Mononuclear cell (primary cell): ENCODE measurements around the gene ACBD6. TPM values are rescaled to one million over a fixed set of nuclear protein-coding genes. Genes with fewer than 3 reads are reported as not detected.

Experiments
- H3K27me3 ChIP-seq: 2 replicates; pipeline ENCODE4 v1.6.0; 2011; ENCODE audit warnings: low read length, control low read depth; ENCODE audit not compliant: insufficient read depth
- H3K4me1 ChIP-seq: 2 replicates; pipeline ENCODE4 v1.5.1; 2011; ENCODE audit warnings: mild to moderate bottlenecking, low read length, control low read depth; ENCODE audit not compliant: insufficient read depth
- H3K4me3 ChIP-seq: 2 replicates; pipeline ENCODE4 v1.5.1; 2011; ENCODE audit warnings: mild to moderate bottlenecking, low read length, moderate library complexity
- H3K9me3 ChIP-seq: 2 replicates; pipeline ENCODE4 v1.5.1; 2011; ENCODE audit warnings: low read depth, mild to moderate bottlenecking, control low read depth, low read length
- total RNA-seq: library from RNA; depleted of rRNA; stranded (reverse); fragments of >200 nt; gene quantifications from one replicate; pipeline ENCODE4 v1.2.3, GENCODE V29; 2012

Gene ACBD6
- total RNA-seq, 1 donor = 30.0 TPM

DNA sequence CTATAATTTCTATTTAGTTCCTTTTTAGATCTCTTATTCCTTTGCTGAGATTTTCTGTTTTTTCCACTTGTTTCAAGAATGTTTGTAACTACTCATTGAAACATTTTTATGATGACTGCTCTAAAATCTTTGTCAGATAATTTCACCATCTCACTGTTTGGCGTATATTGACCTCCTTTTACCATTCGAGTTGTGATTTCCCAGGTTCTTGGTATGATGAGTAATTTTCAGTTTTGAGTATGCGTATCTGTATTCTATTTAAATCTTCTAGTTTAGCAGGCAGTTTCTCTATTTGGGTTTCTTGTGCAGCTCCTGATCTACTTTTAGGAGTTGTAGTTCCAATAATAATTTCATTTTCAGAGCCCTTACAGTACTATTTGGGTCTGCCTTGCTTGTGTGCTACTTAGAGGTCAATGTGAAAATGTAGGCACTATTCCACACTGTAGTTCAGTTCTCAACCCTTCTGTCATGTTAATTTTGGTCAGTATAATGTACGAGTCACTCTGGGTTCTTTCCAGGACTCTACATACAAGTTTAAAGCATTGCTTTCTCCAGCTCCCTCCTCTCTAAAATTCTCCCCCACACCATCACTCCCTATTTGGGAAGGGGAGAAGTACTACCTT, 115.5 kb downstream of the ACBD6 start:
- H3K27me3 ChIP-seq = no peaks in the 10 kb centered on the region
- peaks cover 4% of the 10 kb centered on the region for H3K4me1 ChIP-seq

DNA sequence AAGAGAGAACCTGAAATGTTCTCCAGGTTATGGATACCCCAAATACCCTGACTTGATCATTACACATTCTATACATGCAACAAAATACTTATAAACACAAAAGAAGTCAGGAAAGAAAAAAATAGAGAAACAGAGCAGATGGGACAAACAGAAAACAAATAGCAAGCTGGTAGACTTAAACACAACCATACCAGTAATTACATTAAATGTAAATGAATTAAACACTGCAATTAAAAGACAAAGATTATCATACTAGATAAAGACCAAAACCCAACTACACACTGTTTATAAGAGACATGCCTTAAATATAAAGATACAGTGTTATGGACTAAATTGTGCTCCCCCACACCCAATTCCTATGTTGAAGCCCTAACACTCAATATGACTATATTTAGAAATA, 117.2 kb downstream of the ACBD6 start:
- Histone ChIP-seq H3K4me3 (no peak overlapping the region), H3K4me1 (no peaks in the 10 kb centered on the region), H3K27me3 (no peaks in the 10 kb centered on the region), H3K9me3 (peaks cover 25% of the 10 kb centered on the region)

More for the DNA sequence above, 115.5 kb downstream of the ACBD6 start:
- Histone ChIP-seq H3K9me3 (peaks cover 19% of the 10 kb centered on the region), H3K4me3 (no peak overlapping the region)

DNA sequence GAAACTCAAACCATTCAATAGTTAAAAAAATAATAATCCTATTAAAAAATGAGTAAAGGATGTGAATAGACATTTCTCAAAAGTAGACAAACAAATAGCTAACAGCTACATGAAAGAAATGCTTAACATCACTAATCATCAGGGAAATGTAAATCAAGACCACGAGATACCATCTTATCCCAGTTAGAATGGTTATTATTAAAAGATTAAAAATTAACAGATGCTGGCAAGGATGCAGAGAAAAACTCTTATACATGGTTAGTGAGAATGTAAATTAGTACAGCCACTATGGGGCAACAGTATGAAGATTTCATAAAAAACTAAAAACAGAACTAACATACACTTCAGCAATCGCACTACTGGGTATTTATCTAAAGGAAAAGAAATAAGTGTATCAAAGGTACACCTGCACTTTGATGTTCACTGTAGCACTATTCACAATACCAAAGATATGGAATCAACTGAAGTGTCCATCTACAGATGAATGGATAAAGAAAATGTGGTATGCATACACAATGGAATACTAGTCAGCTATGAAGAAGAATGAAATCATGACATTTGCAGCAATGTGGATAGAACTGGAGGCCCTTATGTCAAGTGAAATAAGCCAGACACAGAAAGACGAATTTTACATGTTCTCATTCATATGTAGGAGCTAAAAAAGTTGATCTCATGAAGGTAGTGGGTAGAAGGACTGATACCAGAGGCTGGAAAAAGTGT, 117.9 kb downstream of the ACBD6 start:
- no peaks in the 10 kb centered on the region for H3K27me3 ChIP-seq
- H3K4me3 ChIP-seq = no peak overlapping the region
- H3K9me3 ChIP-seq = peaks cover 32% of the 10 kb centered on the region
- no peaks in the 10 kb centered on the region for H3K4me1 ChIP-seq

DNA sequence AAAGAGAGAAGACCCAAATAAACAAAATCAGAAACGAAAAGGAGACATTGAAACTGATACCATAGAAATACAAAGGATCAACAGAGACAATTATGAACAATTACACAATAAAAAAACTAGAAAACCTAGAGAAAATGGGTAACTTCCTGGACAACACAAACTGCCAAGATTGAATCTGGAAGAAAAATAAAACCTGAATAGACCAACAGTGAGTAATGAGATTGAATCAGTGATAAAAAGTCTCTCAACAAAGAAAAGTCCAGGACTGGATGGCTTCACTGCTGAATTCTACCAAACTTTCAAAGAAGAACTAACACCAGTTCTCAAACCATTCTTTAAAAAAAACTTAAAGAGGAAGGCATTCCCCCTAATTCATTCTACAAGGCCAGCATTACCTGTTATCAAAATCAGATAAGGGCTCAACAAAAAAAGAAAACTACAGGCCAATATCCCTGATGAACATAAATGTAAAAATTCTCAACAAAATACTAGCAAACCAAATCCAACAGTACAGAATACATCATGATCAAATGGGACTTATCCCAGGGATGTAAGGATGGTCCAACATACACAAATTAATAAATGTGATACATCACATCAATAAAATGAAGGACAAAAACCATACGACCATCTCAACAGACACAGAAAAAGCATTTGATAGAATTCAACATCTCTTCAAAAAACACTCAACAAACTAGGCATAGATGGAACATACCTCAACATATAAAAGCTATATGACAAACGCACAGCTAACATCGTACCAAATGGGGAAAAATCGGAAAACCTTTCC, 119.9 kb downstream of the ACBD6 start:
- Histone ChIP-seq H3K27me3 (no peaks in the 10 kb centered on the region), H3K4me1 (no peaks in the 10 kb centered on the region), H3K9me3 (peaks cover 38% of the 10 kb centered on the region), H3K4me3 (no peak overlapping the region)

DNA sequence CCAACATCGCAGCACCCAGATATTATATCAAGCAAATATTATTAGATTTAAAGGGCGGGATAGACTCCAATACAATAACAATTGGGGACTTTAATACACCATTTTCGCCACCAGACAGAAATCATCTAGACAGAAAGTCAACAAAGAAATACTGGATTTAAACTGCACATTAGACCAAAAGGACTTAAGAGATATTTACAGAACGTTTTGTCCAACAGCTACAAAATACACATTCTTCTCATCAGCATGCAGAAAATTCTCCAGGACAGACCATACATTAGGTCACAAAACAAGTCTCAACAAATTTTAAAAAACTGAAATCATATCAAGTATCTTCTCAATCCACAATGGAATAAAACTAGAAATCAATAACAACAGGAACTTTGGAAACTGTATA, 121.2 kb downstream of the ACBD6 start:
- Histone ChIP-seq H3K4me1 (no peaks in the 10 kb centered on the region), H3K4me3 (no peak overlapping the region), H3K27me3 (no peaks in the 10 kb centered on the region), H3K9me3 (peaks cover 38% of the 10 kb centered on the region)

DNA sequence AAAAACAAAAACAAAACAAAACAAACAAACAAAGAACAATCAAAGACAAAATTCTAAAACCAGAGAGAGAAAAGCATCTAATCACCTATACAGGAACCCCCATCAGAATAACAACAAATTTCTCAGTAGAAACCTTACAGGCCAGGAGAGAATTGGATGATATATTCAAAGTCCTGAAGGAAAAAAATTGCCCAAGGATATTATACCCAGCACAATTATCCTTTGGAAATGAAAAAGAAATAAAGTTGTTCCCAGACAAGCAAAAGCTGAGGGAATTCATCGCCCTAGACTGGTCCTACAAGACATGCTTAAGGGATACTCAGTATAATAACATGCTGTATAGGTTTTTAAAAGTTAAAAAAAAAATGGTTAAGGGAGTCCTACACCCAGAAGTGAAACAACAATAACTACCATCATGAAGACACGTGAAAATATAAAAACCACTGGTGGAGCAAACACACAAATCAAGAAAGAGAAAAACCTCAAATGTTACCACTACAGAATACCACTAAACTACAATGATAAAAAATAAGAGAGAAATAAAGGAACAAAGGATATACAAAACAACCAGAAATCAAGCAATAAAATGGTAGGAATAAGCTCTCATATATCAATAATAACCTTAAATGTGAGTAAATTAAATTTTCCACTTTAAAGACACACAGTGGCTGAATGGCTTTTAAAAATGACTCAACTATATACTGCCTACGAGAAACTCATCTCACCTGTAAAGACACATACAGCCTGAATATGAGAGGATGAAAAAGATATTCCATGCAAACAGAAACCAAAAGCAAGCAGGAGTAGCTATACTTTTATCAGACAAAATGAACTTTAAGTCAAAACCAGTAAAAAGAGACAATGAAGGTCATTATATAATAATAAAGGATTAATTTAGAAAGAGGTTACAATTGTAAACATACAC, 121.9 kb downstream of the ACBD6 start:
- Histone ChIP-seq H3K4me3 (no peak overlapping the region), H3K9me3 (peaks cover 36% of the 10 kb centered on the region), H3K4me1 (no peaks in the 10 kb centered on the region), H3K27me3 (no peaks in the 10 kb centered on the region)

DNA sequence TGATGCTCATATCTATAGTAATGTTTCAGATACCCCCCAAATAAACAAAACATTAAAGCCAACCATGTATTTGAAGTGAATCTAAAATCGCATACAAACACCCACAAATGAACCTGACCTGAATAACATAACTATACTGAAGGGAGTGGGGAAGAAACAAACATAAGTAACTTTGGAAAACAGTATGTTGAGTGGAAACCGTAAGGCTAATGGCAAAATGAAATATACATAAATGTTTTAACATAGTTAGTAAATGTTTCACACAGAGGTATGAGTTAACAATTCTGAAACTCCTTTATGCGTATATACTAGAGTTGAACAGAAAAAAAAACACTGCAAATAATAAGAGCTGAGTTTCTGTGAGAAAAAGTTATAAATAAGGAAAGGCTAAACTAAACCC, 125.6 kb downstream of the ACBD6 start:
- H3K4me3 ChIP-seq = no peak overlapping the region

DNA sequence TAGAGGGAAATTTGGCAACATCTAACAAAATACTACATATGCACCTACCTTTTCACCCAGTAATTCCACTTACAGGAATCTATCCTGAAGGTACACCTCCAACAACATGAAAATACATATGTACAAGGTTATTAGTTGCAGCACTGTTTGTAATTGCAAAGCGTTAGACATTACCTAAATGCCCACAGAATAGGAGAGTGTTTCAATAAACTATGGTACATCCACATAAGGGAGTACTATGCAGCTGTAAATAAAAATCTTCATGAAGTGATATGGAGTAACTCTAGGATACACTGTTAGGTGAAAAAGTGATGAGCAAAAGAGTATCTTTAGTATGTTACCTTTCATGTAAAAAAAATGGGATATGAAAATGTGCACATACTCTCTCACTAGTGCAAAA, 126.1 kb downstream of the ACBD6 start:
- peaks cover 24% of the 10 kb centered on the region for H3K9me3 ChIP-seq

More for the DNA sequence above, 125.6 kb downstream of the ACBD6 start:
- H3K27me3 ChIP-seq = no peaks in the 10 kb centered on the region
- no peaks in the 10 kb centered on the region for H3K4me1 ChIP-seq
- H3K9me3 ChIP-seq = peaks cover 25% of the 10 kb centered on the region

DNA sequence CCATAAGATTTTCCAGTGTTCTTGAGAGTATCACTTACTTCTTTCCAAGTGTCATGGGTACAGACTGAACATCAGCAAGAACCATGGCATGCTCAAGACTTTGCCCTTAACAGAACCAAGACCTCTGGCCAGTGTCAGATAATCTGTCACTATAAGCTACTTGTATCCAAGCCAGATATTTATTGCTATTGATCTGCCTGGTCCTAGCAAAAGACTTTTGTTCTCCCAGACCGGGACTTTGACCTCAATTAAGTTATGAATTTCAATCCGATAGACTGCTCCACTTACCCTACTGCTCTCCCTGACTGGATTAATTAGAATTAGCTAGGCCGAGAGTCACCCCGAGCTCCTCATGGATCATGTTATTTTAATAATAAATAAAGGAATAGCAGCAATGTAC, 129.6 kb downstream of the ACBD6 start:
- no peaks in the 10 kb centered on the region for H3K4me1 ChIP-seq
- no peaks in the 10 kb centered on the region for H3K27me3 ChIP-seq
- no peaks in the 10 kb centered on the region for H3K9me3 ChIP-seq
- no peak overlapping the region for H3K4me3 ChIP-seq

More for the DNA sequence above, 126.1 kb downstream of the ACBD6 start:
- Histone ChIP-seq H3K27me3 (no peaks in the 10 kb centered on the region), H3K4me1 (no peaks in the 10 kb centered on the region), H3K4me3 (no peak overlapping the region)

DNA sequence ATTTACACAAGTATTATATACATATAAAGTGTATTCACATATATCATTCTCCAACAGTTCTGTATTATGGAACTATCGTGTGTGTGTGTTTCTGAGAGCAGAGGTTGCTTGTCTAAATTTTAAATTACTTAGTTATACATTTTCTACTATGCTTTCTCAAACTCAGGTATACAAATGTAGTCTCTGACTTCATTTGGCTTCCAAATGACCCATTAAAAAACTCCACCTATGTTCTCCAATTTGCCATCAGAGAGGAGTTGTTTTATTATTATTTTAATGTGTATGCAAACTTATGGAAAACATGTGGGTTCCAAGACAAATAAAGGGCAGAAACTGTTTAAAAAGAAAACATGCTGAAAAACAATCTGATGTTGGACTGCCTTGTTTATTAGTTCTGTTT, 131.8 kb downstream of the ACBD6 start:
- Histone ChIP-seq H3K4me1 (no peaks in the 10 kb centered on the region), H3K4me3 (no peak overlapping the region), H3K9me3 (no peaks in the 10 kb centered on the region), H3K27me3 (no peaks in the 10 kb centered on the region)

DNA sequence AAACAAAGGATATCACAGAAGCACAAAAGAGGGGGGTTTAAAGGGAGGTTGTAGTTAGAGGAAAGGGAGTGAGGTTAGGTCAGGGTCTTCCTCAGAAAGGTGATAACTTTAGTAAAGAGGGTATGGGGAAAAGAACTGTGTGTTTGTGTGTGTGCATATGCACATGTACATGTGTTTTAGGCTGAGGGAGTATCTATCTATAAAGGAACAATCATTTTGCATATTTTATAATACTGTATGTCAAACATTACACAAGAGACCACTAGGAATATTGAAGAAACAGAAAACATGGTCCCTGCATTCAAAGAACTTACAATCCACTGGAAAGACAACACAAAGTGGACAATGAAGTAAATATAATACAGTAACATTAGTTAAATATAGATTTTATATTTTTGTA, 132.2 kb downstream of the ACBD6 start:
- H3K4me1 ChIP-seq = no peaks in the 10 kb centered on the region
- no peaks in the 10 kb centered on the region for H3K9me3 ChIP-seq
- no peaks in the 10 kb centered on the region for H3K27me3 ChIP-seq
- no peak overlapping the region for H3K4me3 ChIP-seq

DNA sequence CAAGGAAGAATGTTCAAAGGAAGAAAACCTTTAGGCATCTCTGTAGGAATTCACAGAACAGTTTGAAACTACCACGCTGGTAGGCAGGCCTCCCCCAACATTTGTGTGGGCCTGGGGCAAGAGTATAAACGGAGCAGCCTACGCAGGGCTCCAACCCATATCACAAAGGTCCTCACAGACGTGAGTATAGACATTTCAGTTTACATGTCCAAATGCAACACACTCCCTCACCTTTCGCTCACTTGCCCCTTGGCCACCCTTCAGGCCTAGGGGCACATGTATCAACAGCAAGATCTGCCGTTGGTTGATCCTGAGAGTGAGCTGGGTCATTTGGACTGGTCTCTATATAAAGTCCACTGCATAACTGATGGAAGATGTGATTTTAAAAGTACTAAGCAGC, 133.3 kb downstream of the ACBD6 start:
- H3K9me3 ChIP-seq = no peaks in the 10 kb centered on the region
- no peaks in the 10 kb centered on the region for H3K4me1 ChIP-seq
- H3K4me3 ChIP-seq = no peak overlapping the region
- no peaks in the 10 kb centered on the region for H3K27me3 ChIP-seq

DNA sequence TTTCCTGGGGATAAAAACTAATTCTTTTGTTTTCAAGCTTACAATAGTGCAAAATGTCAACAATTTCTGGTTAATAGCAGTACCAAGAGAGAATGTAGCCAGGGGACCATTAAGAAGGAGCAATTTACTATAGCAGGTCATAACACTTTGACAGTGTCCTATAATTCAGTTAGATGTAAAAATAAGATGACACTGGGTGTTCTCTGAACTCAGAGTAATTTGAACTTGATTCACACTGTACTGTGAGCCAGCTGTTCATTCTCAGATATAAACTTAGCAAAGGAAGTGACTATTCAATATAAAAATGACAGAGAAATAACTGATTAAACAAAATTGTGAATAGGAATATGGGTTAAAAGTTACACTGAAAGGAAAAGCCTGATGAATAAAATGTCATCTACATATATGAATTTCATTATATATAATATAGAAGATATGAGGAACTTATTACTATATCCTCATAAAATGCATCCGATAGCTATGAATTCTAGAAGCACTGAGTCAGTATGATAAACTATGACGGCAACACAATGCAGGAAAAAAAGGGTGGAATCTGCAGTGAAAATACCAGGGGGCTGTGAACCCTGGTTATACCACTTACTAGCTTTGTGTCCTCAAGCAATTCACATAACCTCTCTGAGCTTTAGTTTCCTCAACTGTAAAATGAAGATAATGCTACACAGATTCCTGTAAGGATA, 135.9 kb downstream of the ACBD6 start:
- Histone ChIP-seq H3K4me3 (no peak overlapping the region), H3K27me3 (no peaks in the 10 kb centered on the region), H3K9me3 (no peaks in the 10 kb centered on the region), H3K4me1 (peaks cover 4% of the 10 kb centered on the region)

DNA sequence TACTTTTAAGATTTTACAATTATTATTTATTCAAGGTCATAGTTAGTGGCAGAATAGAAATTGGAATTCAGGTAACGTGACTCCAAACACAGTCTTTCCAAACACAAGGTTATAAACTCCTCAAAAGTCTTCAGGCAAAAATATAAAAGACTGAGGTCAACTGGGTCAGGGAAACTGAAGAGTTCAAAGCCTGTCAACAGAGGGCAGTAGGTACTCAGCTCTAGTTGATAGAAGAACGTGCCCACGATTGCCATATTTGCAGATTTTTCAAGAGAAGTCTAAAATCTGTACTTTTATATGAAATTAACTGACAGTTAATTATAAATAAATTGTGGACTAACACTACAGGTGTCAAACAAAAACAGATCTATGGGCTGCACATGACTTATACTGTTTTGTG, 137.3 kb downstream of the ACBD6 start:
- Histone ChIP-seq H3K4me3 (no peak overlapping the region), H3K9me3 (no peaks in the 10 kb centered on the region), H3K27me3 (no peaks in the 10 kb centered on the region), H3K4me1 (peaks cover 4% of the 10 kb centered on the region)
